ENCODE results near the gene ZNF555.
A peak's percentile ranks its signal among the peaks of the same experiment; 100 is the strongest.
"Not testable (repeated sequence)": the region's sequence is repeated elsewhere in the genome, so short reads cannot be mapped to it uniquely, and the experiment has no call there.

The ZNF555 gene

DNA sequence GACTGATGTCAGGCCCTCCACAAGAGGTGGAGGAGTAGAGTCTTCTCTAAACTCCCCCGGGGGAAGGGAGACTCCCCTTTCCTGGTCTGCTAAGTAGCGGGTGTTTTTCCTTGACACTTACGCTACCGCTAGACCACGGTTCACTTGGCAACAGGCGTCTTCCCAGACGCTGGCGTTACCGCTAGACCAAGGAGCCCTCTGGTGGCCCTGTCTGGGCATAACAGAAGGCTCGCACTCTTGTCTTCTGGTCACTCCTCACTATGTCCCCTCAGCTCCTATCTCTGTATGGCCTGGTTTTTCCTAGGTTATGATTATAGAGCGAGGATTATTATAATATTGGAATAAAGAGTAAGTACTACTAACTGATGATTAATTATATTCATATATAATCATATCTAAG lies 30.9 kb downstream of the ZNF555 start:
- not testable (repeated sequence) for DNase-seq

DNA sequence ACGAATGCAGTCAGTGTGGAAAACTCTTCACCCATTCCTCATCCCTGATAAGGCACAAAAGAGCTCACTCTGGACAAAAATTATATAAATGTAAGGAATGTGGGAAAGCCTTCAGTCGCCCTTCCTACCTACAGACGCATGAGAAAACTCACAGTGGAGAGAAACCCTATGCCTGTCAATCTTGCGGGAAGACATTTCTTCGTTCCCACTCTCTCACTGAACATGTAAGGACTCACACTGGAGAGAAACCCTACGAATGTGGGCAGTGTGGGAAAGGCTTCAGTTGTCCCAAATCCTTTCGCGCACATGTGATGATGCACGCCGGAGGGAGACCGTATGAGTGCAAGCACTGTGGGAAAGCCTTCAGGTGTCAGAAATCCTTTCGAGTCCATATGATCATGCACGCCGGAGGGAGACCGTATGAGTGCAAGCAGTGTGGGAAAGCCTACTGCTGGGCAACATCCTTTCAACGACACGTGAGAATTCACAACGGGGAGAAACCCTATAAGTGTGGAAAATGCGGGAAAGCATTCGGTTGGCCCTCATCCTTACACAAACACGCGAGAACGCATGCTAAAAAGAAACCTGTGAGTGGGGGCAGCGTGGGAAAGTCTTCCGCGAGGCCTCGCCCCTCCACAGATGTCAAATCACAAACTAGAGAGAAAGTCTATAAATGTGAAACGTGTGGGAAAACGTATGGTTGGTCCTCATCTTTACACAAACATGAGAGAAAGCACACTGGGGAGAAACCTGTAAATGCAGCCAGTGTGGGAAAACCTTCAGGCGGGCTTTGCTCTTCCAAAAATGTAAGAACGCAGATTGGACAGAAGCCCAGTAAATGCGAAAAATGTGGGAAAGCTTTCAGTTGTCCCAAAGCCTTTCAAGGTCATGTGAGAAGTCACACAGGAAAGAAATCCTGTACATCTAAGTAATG lies 36.4 kb downstream of the ZNF555 start:
- no peak for DNase-seq

DNA sequence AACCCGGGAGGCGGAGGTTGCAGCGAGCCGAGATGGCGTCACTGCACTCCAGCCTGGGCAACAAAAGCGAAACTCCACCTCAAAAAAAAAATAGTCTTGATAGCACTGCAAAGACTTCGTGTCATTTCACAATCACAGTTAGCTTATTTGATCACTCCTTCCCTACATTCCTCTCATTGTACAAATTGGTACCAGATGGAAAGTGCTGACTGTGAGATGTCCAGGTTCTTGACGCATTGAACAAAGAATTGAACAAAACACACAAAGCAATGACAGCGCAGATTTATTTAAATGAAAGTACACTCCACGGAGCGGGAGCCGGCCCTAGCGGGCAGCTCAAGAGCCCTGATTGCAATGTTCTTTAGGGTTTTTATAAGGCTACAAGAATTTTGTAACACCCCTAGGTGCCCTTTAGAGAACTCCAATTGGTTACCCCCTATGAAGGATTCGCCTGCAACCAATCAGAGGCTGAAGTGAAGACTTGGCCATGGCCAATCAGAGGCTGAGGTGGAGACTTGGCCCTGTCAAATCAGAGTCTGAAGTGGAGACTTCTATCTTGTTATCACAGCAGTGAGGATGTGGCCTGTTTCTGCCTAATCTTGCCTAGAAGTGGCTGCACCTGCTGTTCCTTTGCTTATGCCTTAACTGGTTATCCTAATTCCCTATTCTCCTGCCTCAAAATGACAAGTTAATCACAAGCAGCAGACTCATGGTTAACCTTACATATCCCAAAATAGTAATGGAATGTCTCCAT lies 42.6 kb downstream of the ZNF555 start:
- no peak for DNase-seq

GRCh38 chr19:2885736-2886135 lies 44.5 kb downstream of the ZNF555 start:
- DNase-seq = no peak

DNA sequence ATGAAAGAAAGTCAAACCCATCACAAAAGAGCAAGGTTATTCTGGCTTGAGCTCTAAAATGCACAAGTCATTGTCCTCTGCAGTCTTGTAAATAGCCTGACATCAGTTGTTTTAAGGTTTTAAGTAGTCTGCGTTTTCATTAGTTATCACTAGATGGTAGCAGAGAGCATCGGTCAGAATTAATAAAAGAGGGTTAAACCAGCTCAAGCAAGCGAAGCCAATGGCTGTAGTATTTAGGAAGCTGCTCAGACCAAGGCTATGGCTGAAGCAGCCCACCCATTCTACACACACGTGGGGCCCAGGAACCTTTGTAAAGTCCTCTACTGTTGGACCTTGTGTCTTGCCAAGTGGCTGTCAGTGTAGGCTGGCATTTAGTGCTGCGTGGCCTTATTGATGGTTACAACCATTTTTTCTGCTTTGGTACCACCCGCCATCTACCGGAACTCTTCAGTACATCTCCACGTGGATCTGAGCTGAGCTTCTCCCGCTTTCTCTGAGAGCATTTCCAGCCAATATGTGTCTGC lies 46.2 kb downstream of the ZNF555 start:
- no peak for DNase-seq

DNA sequence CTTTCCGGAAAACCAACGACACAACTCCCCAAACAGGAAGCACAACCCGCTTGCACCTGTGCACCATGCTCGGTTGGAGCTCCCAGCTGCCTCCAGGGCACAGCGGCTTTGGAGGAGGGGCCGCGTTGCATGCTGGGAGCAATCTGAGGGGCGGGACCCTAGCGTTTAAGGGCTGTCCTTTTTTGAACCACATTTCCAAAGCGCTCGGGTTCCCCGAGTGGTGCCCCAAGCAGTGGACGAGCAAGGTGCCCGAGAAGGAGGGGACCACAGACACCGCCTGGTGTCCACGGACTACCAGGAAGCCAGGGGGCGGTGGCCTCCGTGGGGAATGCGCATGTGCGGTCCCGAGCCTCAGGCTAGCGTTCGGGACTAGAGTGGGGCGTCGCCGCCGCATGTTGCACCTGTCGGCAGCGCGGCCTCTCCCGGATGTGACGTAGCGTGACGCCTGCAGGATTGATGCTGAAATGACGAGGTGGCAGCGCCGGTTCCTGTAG lies 47.5 kb downstream of the ZNF555 start:
- DNase-seq = no peak

DNA sequence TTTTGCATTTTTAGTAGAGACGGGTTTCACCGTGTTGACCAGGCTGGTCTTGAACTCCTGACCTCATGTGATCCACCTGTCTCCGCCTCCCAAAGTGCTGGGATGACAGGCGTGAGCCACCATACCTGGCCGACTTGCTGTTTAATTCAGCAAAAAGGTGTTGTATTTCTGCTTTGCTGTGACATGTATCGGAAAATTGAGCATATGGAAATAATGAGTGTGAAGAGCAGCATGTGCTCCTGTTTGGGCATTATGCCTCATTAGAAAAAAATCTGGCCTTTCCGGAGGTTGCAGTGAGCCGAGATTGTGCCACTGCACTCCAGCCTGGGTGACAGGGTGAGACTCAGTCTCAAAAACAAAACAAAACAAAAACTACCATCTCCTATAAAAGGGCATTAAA lies 49.3 kb downstream of the ZNF555 start:
- not testable (repeated sequence) for DNase-seq

- DNase-seq = no peak
Observed at GRCh38 chr19:2896694-2897093, 55.4 kb downstream of the ZNF555 start.

- DNase-seq = peak; percentile 94
Observed at GRCh38 chr19:2900296-2901252, 59.3 kb downstream of the ZNF555 start, which contains the start of gene ZNF57. ZNF57 (plus strand) TSS chr19:2900928; CDS start chr19:2901046, 118 bp downstream.

- DNase-seq = no peak
Observed at GRCh38 chr19:2902590-2903218, 61.4 kb downstream of the ZNF555 start.

- not testable (repeated sequence) for DNase-seq
Observed at GRCh38 chr19:2903326-2903725, 62.1 kb downstream of the ZNF555 start.

DNA sequence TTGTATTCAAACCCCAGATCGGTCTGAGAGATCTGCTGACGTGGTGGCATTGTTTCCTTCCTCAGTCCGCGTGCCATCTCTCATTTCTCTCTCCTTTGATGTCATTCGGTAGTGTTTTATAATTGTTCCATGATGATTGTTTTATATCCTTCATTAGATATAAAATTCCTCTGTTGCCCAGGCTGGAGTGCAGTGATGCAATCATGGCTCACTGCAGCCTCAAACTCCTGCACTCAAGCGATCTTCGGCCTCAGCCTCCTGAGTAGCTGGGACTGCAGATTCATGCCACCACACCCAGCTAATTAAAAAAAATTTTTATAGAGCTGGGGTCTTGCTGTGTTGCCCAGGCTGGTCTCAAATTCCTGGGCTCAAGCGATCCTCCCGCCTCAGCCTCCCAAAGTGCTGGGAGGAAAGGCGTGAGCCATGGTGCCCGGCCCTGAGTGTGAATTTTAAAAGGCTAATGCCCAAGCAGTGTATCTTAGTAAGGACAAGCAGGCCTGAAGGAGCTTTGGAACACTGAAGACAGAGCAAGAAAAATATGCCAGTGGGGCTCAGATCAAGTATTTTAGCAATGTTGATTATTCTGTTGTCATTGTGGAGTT lies 64.7 kb downstream of the ZNF555 start:
- no peak for DNase-seq

- DNase-seq = no peak
Observed at GRCh38 chr19:2906631-2907195, 65.4 kb downstream of the ZNF555 start.

Measured in NCI-H510A (cell line).